Measurements from ENCODE around the gene DESI2.

The DESI2 gene

DNA sequence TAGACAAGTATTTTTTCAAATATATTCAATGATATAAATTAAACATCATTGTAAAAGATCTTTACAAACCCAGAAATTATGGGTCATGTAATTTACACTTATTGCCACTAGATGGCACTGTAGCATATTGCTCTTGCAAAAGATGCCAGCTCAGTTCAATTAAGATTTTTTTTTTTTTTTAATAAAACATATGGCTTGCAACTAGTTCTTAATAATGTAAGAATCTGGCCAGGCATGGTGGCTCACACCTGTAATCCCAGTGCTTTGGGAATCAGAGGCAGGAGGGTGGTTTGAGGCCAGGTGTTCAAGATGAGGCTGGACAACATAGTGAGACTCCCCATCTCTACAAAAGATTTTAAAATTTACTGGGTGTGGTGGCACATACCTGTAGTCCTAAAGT lies 49.4 kb upstream of the DESI2 start:
- no peaks in the 10 kb centered on the region; the same call in 1 of the 2 replicates for H3K4me1 ChIP-seq (ENCODE audit: control insufficient read depth, insufficient read depth, low read length)
- no peak overlapping the region for H3K4me3 ChIP-seq (ENCODE audit: low read depth, low read length)
- POLR2A ChIA-PET, result interaction anchor here (1.1 kb wide), 1 partner anchor 259 kb away, joined by 3 read pairs; no protein-coding TSS in a partner anchor
- no peaks in the 10 kb centered on the region for H3K36me3 ChIP-seq (ENCODE audit: control insufficient read depth in 2 of 2, insufficient read depth in 1 of 2, low read length in 2 of 2)
- CTCF ChIA-PET, result interaction anchor here (0.6 to 4.8 kb wide), 50 partner anchors 9 to 1589 kb away, joined by 3 to 161 read pairs (median 4); partner anchors contain the start of genes COX20 and DESI2
- no peaks in the 10 kb centered on the region for H3K9me3 ChIP-seq (ENCODE audit: control insufficient read depth, insufficient read depth, low read depth, low read length)
- no peak overlapping the region for H3K27ac ChIP-seq (ENCODE audit: extremely low read depth, low read depth, low read length)
- TF ChIP-seq ZNF621 (tag by site-specific recombination; IDR thresholded peaks at IDR 0.05), result no peak
- TF ChIP-seq ZNF114 (tag by site-specific recombination; IDR thresholded peaks at IDR 0.05), result no peak
- TF ChIP-seq, protein P1, sequence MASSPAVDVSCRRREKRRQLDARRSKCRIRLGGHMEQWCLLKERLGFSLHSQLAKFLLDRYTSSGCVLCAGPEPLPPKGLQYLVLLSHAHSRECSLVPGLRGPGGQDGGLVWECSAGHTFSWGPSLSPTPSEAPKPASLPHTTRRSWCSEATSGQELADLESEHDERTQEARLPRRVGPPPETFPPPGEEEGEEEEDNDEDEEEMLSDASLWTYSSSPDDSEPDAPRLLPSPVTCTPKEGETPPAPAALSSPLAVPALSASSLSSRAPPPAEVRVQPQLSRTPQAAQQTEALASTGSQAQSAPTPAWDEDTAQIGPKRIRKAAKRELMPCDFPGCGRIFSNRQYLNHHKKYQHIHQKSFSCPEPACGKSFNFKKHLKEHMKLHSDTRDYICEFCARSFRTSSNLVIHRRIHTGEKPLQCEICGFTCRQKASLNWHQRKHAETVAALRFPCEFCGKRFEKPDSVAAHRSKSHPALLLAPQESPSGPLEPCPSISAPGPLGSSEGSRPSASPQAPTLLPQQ (tag by site-specific recombination; IDR thresholded peaks at IDR 0.05), result no peak
- TF ChIP-seq, protein P2, sequence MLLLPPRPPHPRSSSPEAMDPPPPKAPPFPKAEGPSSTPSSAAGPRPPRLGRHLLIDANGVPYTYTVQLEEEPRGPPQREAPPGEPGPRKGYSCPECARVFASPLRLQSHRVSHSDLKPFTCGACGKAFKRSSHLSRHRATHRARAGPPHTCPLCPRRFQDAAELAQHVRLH (tag by site-specific recombination; IDR thresholded peaks at IDR 0.05), result no peak
- TF ChIP-seq ZNF596 (tag by site-specific recombination; IDR thresholded peaks at IDR 0.05), result no peak
- TF ChIP-seq ZNF654 (tag by site-specific recombination; IDR thresholded peaks at IDR 0.05; ENCODE audit: low read depth), result peak; percentile 87
- TF ChIP-seq TCF7L2 (IDR thresholded peaks at IDR 0.05; ENCODE audit: borderline replicate concordance, low read depth, low read length), result no peak
- TF ChIP-seq ZNF677 (tag by site-specific recombination; IDR thresholded peaks at IDR 0.05), result no peak
- peak; percentile 64; the same call in 1 of the 2 replicates for TF ChIP-seq ZNF660 (tag by site-specific recombination; IDR thresholded peaks at IDR 0.05)
- TF ChIP-seq, protein P3, sequence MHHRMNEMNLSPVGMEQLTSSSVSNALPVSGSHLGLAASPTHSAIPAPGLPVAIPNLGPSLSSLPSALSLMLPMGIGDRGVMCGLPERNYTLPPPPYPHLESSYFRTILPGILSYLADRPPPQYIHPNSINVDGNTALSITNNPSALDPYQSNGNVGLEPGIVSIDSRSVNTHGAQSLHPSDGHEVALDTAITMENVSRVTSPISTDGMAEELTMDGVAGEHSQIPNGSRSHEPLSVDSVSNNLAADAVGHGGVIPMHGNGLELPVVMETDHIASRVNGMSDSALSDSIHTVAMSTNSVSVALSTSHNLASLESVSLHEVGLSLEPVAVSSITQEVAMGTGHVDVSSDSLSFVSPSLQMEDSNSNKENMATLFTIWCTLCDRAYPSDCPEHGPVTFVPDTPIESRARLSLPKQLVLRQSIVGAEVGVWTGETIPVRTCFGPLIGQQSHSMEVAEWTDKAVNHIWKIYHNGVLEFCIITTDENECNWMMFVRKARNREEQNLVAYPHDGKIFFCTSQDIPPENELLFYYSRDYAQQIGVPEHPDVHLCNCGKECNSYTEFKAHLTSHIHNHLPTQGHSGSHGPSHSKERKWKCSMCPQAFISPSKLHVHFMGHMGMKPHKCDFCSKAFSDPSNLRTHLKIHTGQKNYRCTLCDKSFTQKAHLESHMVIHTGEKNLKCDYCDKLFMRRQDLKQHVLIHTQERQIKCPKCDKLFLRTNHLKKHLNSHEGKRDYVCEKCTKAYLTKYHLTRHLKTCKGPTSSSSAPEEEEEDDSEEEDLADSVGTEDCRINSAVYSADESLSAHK (tag by site-specific recombination; IDR thresholded peaks at IDR 0.05), result no peak
- no peak for TF ChIP-seq ZNF585B (tag by site-specific recombination; IDR thresholded peaks at IDR 0.05)
- TF ChIP-seq ZNF16 (tag by site-specific recombination; IDR thresholded peaks at IDR 0.05; ENCODE audit: low read depth), result no peak
- TF ChIP-seq ZNF169 (tag by site-specific recombination; IDR thresholded peaks at IDR 0.05), result no peak
- 0 out of 2 replicates have a peak, but pooled peaks have one; percentile 18 for TF ChIP-seq ZNF629 (tag by site-specific recombination; IDR thresholded peaks at IDR 0.05)
- TF ChIP-seq ZNF341 (tag by site-specific recombination; IDR thresholded peaks at IDR 0.05; ENCODE audit: low read depth), result 0 out of 2 replicates have a peak, but pooled peaks have one; percentile 9
- no peak for TF ChIP-seq ZNF274 (IDR thresholded peaks at IDR 0.05; ENCODE audit: low read length)
- TF ChIP-seq ZNF274 (tag by site-specific recombination; IDR thresholded peaks at IDR 0.05; ENCODE audit: borderline replicate concordance), result no peak
- no peak for TF ChIP-seq ZNF335 (tag by site-specific recombination; conservative IDR thresholded peaks at IDR 0.05)
- no peak for TF ChIP-seq GLIS1 (tag by site-specific recombination; IDR thresholded peaks at IDR 0.05)
- TF ChIP-seq ZNF121 (tag by site-specific recombination; IDR thresholded peaks at IDR 0.05), result peak; percentile 91
- TF ChIP-seq, protein P4, sequence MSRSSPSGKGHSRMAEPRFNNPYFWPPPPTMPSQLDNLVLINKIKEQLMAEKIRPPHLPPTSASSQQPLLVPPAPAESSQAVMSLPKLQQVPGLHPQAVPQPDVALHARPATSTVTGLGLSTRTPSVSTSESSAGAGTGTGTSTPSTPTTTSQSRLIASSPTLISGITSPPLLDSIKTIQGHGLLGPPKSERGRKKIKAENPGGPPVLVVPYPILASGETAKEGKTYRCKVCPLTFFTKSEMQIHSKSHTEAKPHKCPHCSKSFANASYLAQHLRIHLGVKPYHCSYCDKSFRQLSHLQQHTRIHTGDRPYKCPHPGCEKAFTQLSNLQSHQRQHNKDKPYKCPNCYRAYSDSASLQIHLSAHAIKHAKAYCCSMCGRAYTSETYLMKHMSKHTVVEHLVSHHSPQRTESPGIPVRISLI (tag by site-specific recombination; IDR thresholded peaks at IDR 0.05), result peak; percentile 87
- TF ChIP-seq, protein P5, sequence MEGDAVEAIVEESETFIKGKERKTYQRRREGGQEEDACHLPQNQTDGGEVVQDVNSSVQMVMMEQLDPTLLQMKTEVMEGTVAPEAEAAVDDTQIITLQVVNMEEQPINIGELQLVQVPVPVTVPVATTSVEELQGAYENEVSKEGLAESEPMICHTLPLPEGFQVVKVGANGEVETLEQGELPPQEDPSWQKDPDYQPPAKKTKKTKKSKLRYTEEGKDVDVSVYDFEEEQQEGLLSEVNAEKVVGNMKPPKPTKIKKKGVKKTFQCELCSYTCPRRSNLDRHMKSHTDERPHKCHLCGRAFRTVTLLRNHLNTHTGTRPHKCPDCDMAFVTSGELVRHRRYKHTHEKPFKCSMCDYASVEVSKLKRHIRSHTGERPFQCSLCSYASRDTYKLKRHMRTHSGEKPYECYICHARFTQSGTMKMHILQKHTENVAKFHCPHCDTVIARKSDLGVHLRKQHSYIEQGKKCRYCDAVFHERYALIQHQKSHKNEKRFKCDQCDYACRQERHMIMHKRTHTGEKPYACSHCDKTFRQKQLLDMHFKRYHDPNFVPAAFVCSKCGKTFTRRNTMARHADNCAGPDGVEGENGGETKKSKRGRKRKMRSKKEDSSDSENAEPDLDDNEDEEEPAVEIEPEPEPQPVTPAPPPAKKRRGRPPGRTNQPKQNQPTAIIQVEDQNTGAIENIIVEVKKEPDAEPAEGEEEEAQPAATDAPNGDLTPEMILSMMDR (tag by site-specific recombination; IDR thresholded peaks at IDR 0.05), result peak; percentile 62; the same call in 1 of the 2 replicates
- TF ChIP-seq, protein P6, sequence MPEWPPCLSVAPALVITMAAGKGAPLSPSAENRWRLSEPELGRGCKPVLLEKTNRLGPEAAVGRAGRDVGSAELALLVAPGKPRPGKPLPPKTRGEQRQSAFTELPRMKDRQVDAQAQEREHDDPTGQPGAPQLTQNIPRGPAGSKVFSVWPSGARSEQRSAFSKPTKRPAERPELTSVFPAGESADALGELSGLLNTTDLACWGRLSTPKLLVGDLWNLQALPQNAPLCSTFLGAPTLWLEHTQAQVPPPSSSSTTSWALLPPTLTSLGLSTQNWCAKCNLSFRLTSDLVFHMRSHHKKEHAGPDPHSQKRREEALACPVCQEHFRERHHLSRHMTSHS (tag by site-specific recombination; IDR thresholded peaks at IDR 0.05), result no peak
- TF ChIP-seq KLF10 (tag by site-specific recombination; IDR thresholded peaks at IDR 0.05), result peak; percentile 28; the same call in 1 of the 2 replicates
- TF ChIP-seq, protein P7, sequence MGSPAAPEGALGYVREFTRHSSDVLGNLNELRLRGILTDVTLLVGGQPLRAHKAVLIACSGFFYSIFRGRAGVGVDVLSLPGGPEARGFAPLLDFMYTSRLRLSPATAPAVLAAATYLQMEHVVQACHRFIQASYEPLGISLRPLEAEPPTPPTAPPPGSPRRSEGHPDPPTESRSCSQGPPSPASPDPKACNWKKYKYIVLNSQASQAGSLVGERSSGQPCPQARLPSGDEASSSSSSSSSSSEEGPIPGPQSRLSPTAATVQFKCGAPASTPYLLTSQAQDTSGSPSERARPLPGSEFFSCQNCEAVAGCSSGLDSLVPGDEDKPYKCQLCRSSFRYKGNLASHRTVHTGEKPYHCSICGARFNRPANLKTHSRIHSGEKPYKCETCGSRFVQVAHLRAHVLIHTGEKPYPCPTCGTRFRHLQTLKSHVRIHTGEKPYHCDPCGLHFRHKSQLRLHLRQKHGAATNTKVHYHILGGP (tag by site-specific recombination; IDR thresholded peaks at IDR 0.05), result no peak
- TF ChIP-seq HOXA7 (CRISPR knock-in tag; IDR thresholded peaks at IDR 0.05; ENCODE audit: borderline replicate concordance), result no peak
- TF ChIP-seq, protein P8, sequence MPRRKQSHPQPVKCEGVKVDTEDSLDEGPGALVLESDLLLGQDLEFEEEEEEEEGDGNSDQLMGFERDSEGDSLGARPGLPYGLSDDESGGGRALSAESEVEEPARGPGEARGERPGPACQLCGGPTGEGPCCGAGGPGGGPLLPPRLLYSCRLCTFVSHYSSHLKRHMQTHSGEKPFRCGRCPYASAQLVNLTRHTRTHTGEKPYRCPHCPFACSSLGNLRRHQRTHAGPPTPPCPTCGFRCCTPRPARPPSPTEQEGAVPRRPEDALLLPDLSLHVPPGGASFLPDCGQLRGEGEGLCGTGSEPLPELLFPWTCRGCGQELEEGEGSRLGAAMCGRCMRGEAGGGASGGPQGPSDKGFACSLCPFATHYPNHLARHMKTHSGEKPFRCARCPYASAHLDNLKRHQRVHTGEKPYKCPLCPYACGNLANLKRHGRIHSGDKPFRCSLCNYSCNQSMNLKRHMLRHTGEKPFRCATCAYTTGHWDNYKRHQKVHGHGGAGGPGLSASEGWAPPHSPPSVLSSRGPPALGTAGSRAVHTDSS (tag by site-specific recombination; IDR thresholded peaks at IDR 0.05), result no peak
- no peak for TF ChIP-seq ZNF707 (tag by site-specific recombination; IDR thresholded peaks at IDR 0.05)
- TF ChIP-seq OVOL3 (tag by site-specific recombination; IDR thresholded peaks at IDR 0.05), result no peak

Measured in HEK293 (cell line).